SJSA1 (cell line): Measurements from ENCODE around the gene HMGN3. TPM values are rescaled to one million over a fixed set of nuclear protein-coding genes. Genes with fewer than 3 reads are reported as not detected.
"Not testable (repeated sequence)": the region's sequence is repeated elsewhere in the genome, so short reads cannot be mapped to it uniquely, and the experiment has no call there.

Source experiments
- DNase-seq, 2 experiments: peaks; one replicate each; pipeline ENCODE4 v3.0.0-alpha.2; 2015 to 2020; ENCODE audit warnings: low spot score in 2 of 2, low read depth in 1 of 2
- H3K27ac ChIP-seq: fragments of 250-450 bp; sonication (Bioruptor Pico); 2 replicates; pipeline ENCODE4 v1.5.1; 2020; ENCODE audit warnings: mild to moderate bottlenecking, moderate library complexity
- H3K27me3 ChIP-seq: fragments of 250-450 bp; sonication (Bioruptor Pico); replicated peaks from 2 replicates; pipeline ENCODE4 v1.5.1; 2020; ENCODE audit warnings: mild to moderate bottlenecking, moderate library complexity
- H3K36me3 ChIP-seq: fragments of 250-450 bp; sonication (Bioruptor Pico); 2 replicates; pipeline ENCODE4 v1.5.1; 2020; ENCODE audit warnings: mild to moderate bottlenecking
- H3K4me1 ChIP-seq: fragments of 250-450 bp; sonication (Bioruptor Pico); replicated peaks from 2 replicates; pipeline ENCODE4 v1.6.1; 2021; ENCODE audit warnings: mild to moderate bottlenecking
- H3K4me3 ChIP-seq: fragments of 250-450 bp; sonication (Bioruptor Pico); 2 replicates; pipeline ENCODE4 v1.5.1; 2020; ENCODE audit warnings: mild to moderate bottlenecking
- H3K9me3 ChIP-seq: fragments of 250-450 bp; sonication (Bioruptor Pico); replicated peaks from 2 replicates; pipeline ENCODE4 v1.5.1; 2020; ENCODE audit warnings: mild to moderate bottlenecking
- total RNA-seq: library from RNA; depleted of rRNA; stranded (reverse); fragments of >200 nt; shearing (Covaris generic); gene quantifications from 2 replicates; pipeline ENCODE4 v1.2.3, GENCODE V29; 2014; rRNA removed

HMGN3 gene
- total RNA-seq = 191 and 375 TPM in 2 replicates

- Histone ChIP-seq H3K9me3 (no peaks in the 10 kb centered on the region), H3K4me1 (peaks cover 6% of the 10 kb centered on the region; the same call in 1 of the 2 replicates), H3K36me3 (no peaks in the 10 kb centered on the region), H3K27me3 (no peaks in the 10 kb centered on the region), H3K27ac (peak within 1 kb of the TSS; percentile 51), H3K4me3 (peak within 1 kb of the TSS; percentile 59)
- DNase-seq = peak; percentile 91 to 95
Measured at GRCh38 chr6:79234150-79235022, at the start of gene HMGN3. Gene HMGN3 (minus strand): TSS chr6:79234682.

- Histone ChIP-seq H3K9me3 (no peaks in the 10 kb centered on the region), H3K27me3 (no peaks in the 10 kb centered on the region), H3K4me3 (no peak overlapping the region), H3K36me3 (no peaks in the 10 kb centered on the region), H3K4me1 (peaks cover 9% of the 10 kb centered on the region; the same call in 1 of the 2 replicates), H3K27ac (no peak overlapping the region)
- DNase-seq = no peak
Measured at GRCh38 chr6:79280756-79281155, 46.3 kb upstream of the HMGN3 start.

GRCh38 chr6:79277109-79277508 lies 42.6 kb upstream of the HMGN3 start:
- Histone ChIP-seq H3K27ac (no peak overlapping the region), H3K27me3 (no peaks in the 10 kb centered on the region), H3K9me3 (no peaks in the 10 kb centered on the region), H3K36me3 (no peaks in the 10 kb centered on the region), H3K4me3 (no peak overlapping the region), H3K4me1 (peaks cover 9% of the 10 kb centered on the region; the same call in 1 of the 2 replicates)
- DNase-seq = peak in 1 of 2 experiments; percentile 20

DNA sequence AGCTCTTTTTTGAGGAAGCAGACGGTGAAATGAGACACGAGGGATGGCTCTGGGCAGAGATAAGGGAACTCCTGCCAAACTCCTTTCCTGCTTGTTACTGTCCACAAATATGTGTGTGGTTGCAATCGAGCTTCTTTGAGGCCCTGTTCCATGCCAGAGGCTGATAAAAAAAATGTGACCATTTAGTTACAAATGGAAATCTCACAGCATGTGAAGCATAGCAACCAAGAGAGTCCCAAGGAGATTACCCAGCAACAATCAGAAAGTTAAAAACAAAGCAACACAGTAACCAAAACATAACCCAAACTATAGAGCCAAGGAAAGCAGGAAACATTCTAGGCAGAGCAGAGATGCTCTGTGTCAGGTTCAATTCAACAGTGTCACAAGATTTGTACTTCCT lies 35.4 kb upstream of the HMGN3 start:
- DNase-seq = peak in 1 of 2 experiments; percentile 4
- Histone ChIP-seq H3K4me3 (no peak overlapping the region), H3K27me3 (no peaks in the 10 kb centered on the region; the same call in 1 of the 2 replicates), H3K27ac (no peak overlapping the region), H3K36me3 (no peaks in the 10 kb centered on the region), H3K9me3 (no peaks in the 10 kb centered on the region), H3K4me1 (no peaks in the 10 kb centered on the region)

GRCh38 chr6:79267128-79267527 lies 32.6 kb upstream of the HMGN3 start:
- H3K9me3 ChIP-seq = no peaks in the 10 kb centered on the region
- DNase-seq = no peak
- H3K4me3 ChIP-seq = no peak overlapping the region
- no peak overlapping the region for H3K27ac ChIP-seq
- H3K36me3 ChIP-seq = no peaks in the 10 kb centered on the region
- no peaks in the 10 kb centered on the region for H3K4me1 ChIP-seq
- H3K27me3 ChIP-seq = no peaks in the 10 kb centered on the region; the same call in 1 of the 2 replicates

- H3K4me3 ChIP-seq = no peak overlapping the region
- no peak overlapping the region for H3K27ac ChIP-seq
- DNase-seq = no peak
- H3K36me3 ChIP-seq = no peaks in the 10 kb centered on the region
- H3K27me3 ChIP-seq = no peaks in the 10 kb centered on the region; the same call in 1 of the 2 replicates
- no peaks in the 10 kb centered on the region for H3K9me3 ChIP-seq
- no peaks in the 10 kb centered on the region for H3K4me1 ChIP-seq
Measured at GRCh38 chr6:79266051-79266450, 31.6 kb upstream of the HMGN3 start.

DNA sequence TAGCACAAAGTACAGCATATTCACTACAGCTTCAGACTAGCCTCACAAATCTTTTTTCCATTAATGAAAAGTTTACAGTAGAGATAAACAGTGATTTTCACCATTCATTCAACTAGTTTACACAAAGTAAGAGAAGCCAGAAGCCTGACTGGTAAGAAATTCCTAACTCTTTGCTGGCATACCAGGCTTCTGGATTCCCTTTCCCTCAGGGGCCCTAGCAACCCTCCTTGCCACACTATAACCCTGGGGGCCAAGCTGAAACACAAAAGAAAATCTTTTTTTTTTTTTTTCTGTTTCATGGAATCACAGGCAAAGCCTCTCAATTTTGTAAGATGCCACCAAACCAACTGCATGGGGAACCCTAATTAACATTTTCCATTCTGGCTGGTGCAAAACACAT lies 28.9 kb upstream of the HMGN3 start:
- H3K4me1 ChIP-seq = no peaks in the 10 kb centered on the region
- DNase-seq = no peak
- no peak overlapping the region for H3K4me3 ChIP-seq
- H3K27me3 ChIP-seq = no peaks in the 10 kb centered on the region; the same call in 1 of the 2 replicates
- no peaks in the 10 kb centered on the region for H3K36me3 ChIP-seq
- no peaks in the 10 kb centered on the region for H3K9me3 ChIP-seq
- no peak overlapping the region for H3K27ac ChIP-seq

GRCh38 chr6:79261666-79262065 lies 27.2 kb upstream of the HMGN3 start:
- Histone ChIP-seq H3K36me3 (no peaks in the 10 kb centered on the region), H3K4me3 (no peak overlapping the region)

GRCh38 chr6:79260772-79261171 lies 26.3 kb upstream of the HMGN3 start:
- Histone ChIP-seq H3K36me3 (no peaks in the 10 kb centered on the region), H3K4me1 (no peaks in the 10 kb centered on the region), H3K9me3 (no peaks in the 10 kb centered on the region), H3K27me3 (no peaks in the 10 kb centered on the region), H3K27ac (no peak overlapping the region), H3K4me3 (no peak overlapping the region)
- DNase-seq = no peak

More at GRCh38 chr6:79261666-79262065, 27.2 kb upstream of the HMGN3 start:
- no peak overlapping the region for H3K27ac ChIP-seq
- H3K27me3 ChIP-seq = no peaks in the 10 kb centered on the region
- no peaks in the 10 kb centered on the region for H3K4me1 ChIP-seq
- DNase-seq = no peak
- no peaks in the 10 kb centered on the region for H3K9me3 ChIP-seq

- H3K36me3 ChIP-seq = no peaks in the 10 kb centered on the region
- no peak overlapping the region for H3K27ac ChIP-seq
- no peaks in the 10 kb centered on the region for H3K4me1 ChIP-seq
Measured at GRCh38 chr6:79257381-79258205, 23.1 kb upstream of the HMGN3 start.

DNA sequence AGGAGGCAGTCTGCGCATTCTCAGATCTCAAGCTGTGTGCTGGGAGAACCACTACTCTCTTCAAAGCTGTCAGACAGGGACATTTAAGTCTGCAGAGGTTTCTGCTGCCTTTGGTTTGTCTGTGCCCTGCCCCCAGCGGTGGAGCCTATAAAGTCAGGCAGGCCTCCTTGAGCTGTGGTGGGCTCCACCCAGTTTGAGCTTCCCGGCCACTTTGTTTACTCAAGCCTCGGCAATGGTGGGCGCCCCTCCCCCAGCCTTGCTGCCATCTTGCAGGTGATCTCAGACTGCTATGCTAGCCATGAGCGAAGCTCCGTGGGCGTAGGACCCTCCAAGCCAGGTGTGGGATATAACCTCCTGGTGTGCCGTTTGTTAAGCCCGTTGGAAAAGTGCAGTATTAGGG lies 22.3 kb upstream of the HMGN3 start:
- H3K27ac ChIP-seq, H3K36me3 ChIP-seq, DNase-seq, H3K9me3 ChIP-seq, H3K4me1 ChIP-seq, H3K27me3 ChIP-seq, H3K4me3 ChIP-seq: not testable (repeated sequence)

More at GRCh38 chr6:79257381-79258205, 23.1 kb upstream of the HMGN3 start:
- no peaks in the 10 kb centered on the region for H3K9me3 ChIP-seq
- no peak for DNase-seq
- no peaks in the 10 kb centered on the region for H3K27me3 ChIP-seq
- no peak overlapping the region for H3K4me3 ChIP-seq

DNA sequence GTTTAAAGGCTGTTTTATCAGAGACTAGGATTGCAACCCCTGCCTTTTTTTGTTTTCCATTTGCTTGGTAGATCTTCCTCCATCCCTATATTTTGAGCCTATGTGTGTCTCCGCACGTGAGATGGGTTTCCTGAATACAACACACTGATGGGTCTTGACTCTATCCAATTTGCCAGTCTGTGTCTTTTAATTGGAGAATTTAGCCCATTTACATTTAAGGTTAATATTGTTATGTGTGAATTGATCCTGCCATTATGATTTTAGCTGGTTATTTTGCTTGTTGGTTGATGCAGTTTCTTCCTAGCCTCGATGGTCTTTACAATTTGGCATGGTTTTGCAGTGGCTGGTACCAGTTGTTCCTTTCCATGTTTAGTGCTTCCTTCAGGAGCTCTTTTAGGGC lies 20.6 kb upstream of the HMGN3 start:
- not testable (repeated sequence) for H3K4me3 ChIP-seq

GRCh38 chr6:79250559-79250958 lies 16.1 kb upstream of the HMGN3 start:
- no peak overlapping the region for H3K27ac ChIP-seq
- H3K4me1 ChIP-seq = no peaks in the 10 kb centered on the region
- 0 out of 2 replicates have a peak, but pooled peaks cover 2% of the 10 kb centered on the region for H3K27me3 ChIP-seq
- H3K4me3 ChIP-seq = no peak overlapping the region
- no peaks in the 10 kb centered on the region for H3K36me3 ChIP-seq
- DNase-seq = no peak
- no peaks in the 10 kb centered on the region for H3K9me3 ChIP-seq

More for the DNA sequence above, 20.6 kb upstream of the HMGN3 start:
- H3K36me3 ChIP-seq, H3K27ac ChIP-seq, H3K4me1 ChIP-seq, DNase-seq, H3K27me3 ChIP-seq, H3K9me3 ChIP-seq: not testable (repeated sequence)

- Histone ChIP-seq H3K36me3 (no peaks in the 10 kb centered on the region), H3K4me1 (no peaks in the 10 kb centered on the region), H3K9me3 (no peaks in the 10 kb centered on the region), H3K27ac (no peak overlapping the region), H3K4me3 (no peak overlapping the region), H3K27me3 (0 out of 2 replicates have a peak, but pooled peaks cover 2% of the 10 kb centered on the region)
- DNase-seq = no peak
Measured at GRCh38 chr6:79250107-79250514, 15.6 kb upstream of the HMGN3 start.
